Measurements from ENCODE around the gene CCDC137.

CCDC137 gene

GRCh38 chr17:81683584-81684441 is 17.3 kb downstream of the CCDC137 start, which contains the start of the genes ARL16 and HGS:
ARL16 (minus strand) TSS chr17:81683797; CDS start chr17:81683753, 44 bp downstream.
HGS (plus strand) TSS chr17:81684011; CDS start chr17:81684067, 56 bp downstream.
- peak; percentile 96 for DNase-seq

- DNase-seq: no peak
Observed at GRCh38 chr17:81684442-81684911, 17.9 kb downstream of the CCDC137 start.

- no peak for DNase-seq
Observed at GRCh38 chr17:81685108-81685507, 18.6 kb downstream of the CCDC137 start.

- DNase-seq: no peak
Observed at GRCh38 chr17:81686614-81687013, 20.1 kb downstream of the CCDC137 start.

GRCh38 chr17:81687770-81688541 is 21.4 kb downstream of the CCDC137 start:
- DNase-seq: no peak

- no peak for DNase-seq
Observed at GRCh38 chr17:81688616-81689015, 22.1 kb downstream of the CCDC137 start.

GRCh38 chr17:81690066-81690465 is 23.5 kb downstream of the CCDC137 start:
- no peak for DNase-seq

- no peak for DNase-seq
Observed at GRCh38 chr17:81690549-81690948, 24.0 kb downstream of the CCDC137 start.

GRCh38 chr17:81691196-81691595 is 24.7 kb downstream of the CCDC137 start:
- DNase-seq: no peak

GRCh38 chr17:81691608-81692007 is 25.1 kb downstream of the CCDC137 start:
- DNase-seq: no peak

GRCh38 chr17:81693509-81694210 is 27.1 kb downstream of the CCDC137 start:
- no peak for DNase-seq

GRCh38 chr17:81694810-81695209 is 28.3 kb downstream of the CCDC137 start:
- no peak for DNase-seq

- no peak for DNase-seq
Observed at GRCh38 chr17:81695211-81695610, 28.7 kb downstream of the CCDC137 start.

GRCh38 chr17:81695801-81696200 is 29.3 kb downstream of the CCDC137 start:
- DNase-seq: no peak

- no peak for DNase-seq
Observed at GRCh38 chr17:81696218-81696941, 29.8 kb downstream of the CCDC137 start.

- no peak for DNase-seq
Observed at GRCh38 chr17:81697261-81698044, 30.9 kb downstream of the CCDC137 start.

- DNase-seq: no peak
Observed at GRCh38 chr17:81700353-81701287, 34.1 kb downstream of the CCDC137 start.

- no peak for DNase-seq
Observed at GRCh38 chr17:81701288-81702071, 34.9 kb downstream of the CCDC137 start.

GRCh38 chr17:81702934-81703746 is 36.6 kb downstream of the CCDC137 start, which contains the start of gene MRPL12:
MRPL12 (plus strand) TSS chr17:81703367; CDS start chr17:81703502, 135 bp downstream.
- peak; percentile 95 for DNase-seq
